HepG2 (cell line): ENCODE measurements around the gene ZMYND8. TPM values are rescaled to one million over a fixed set of nuclear protein-coding genes. Genes with fewer than 3 reads are reported as not detected.
A peak's percentile ranks its signal among the peaks of the same experiment; 100 is the strongest.

Source experiments
- ATAC-seq: fragments of 200-7000 bp; cut with Tn5 transposase; 3 replicates; pipeline ENCODE4 v1.9.1; 2020; ENCODE audit warnings: mild to moderate bottlenecking, moderate library complexity
- BruUV-seq: library from RNA; stranded (reverse); fragments of 400-500 nt; replicated peaks from 2 replicates; lab custom pipeline; 2021; lab: Mats Ljungman, UMichigan
- CTCF ChIA-PET: fragments of 300-600 bp; formaldehyde crosslinking; extraction: SDS; loops from one replicate; lab custom pipeline; 2021; ENCODE audit warnings: low total read pairs, inconsistent platforms, low intra/inter-chr PET ratio; lab: Yijun Ruan, JAX
- POLR2A ChIA-PET: fragments of 350-600 bp; sonication (Branson Sonifier 250); formaldehyde crosslinking; loops from one replicate; lab custom pipeline; 2020; ENCODE audit warnings: antibody characterized with exemption, inconsistent platforms; lab: Yijun Ruan, JAX
- DNase-seq: peaks from one replicate; pipeline ENCODE4 v3.0.0-alpha.2; 2015; ENCODE audit warnings: low spot score
- FAIRE-seq: peaks from 3 replicates; lab custom pipeline; 2011; peaks lifted over from hg19 to GRCh38; lab: Jason Lieb, UNC
- H2AFZ ChIP-seq: one replicate; pipeline ENCODE4 v1.6.1; 2011; ENCODE audit warnings: low read length, inconsistent platforms
- H3K27ac ChIP-seq: fragments of 300-600 bp; 3 replicates; pipeline ENCODE4 v1.8.0; 2011; ENCODE audit warnings: mixed run types, mild to moderate bottlenecking, mixed read lengths, low read length, inconsistent platforms; ENCODE audit not compliant: insufficient read depth; ENCODE audit errors: extremely low read length
- H3K27me3 ChIP-seq, 2 experiments: fragments of 200-600 bp in 1 of 2; 2 replicates in 1 of 2; 3 replicates in 1 of 2; pipeline versions ENCODE4 v1.6.0 to v1.8.0; 2011; ENCODE audit warnings: low read length in 2 of 2, mild to moderate bottlenecking in 2 of 2, moderate library complexity in 2 of 2, inconsistent platforms in 1 of 2; ENCODE audit not compliant: insufficient read depth in 2 of 2, control insufficient read depth in 1 of 2
- H3K36me3 ChIP-seq, 2 experiments: fragments of 200-600 bp in 1 of 2; replicated peaks in 1 of 2; 2 replicates in 1 of 2; 3 replicates in 1 of 2; pipeline versions ENCODE4 v1.5.1 to v1.8.0; 2011; ENCODE audit warnings: low read length in 2 of 2, inconsistent platforms in 1 of 2; ENCODE audit not compliant: insufficient read depth in 2 of 2, control insufficient read depth in 1 of 2
- H3K4me1 ChIP-seq: 2 replicates; pipeline ENCODE4 v1.5.1; 2012; ENCODE audit warnings: low read length, inconsistent platforms; ENCODE audit not compliant: insufficient read depth
- H3K4me2 ChIP-seq: 2 replicates; pipeline ENCODE4 v1.6.0; 2011; ENCODE audit warnings: low read depth, low read length, inconsistent platforms
- H3K4me3 ChIP-seq, 3 experiments: fragments of 200-600 bp in 1 of 3; sonication (generic), shearing (Covaris generic) in 1 of 3; replicated peaks in 1 of 3; 2 replicates each; pipeline ENCODE4 v1.5.1; 2011 to 2016; ENCODE audit warnings: low read length in 3 of 3, inconsistent platforms in 2 of 3, low read depth in 2 of 3, mild to moderate bottlenecking in 2 of 3, control low read depth in 1 of 3, mixed read lengths in 1 of 3; ENCODE audit not compliant: insufficient read depth in 1 of 3
- H3K79me2 ChIP-seq: one replicate; pipeline ENCODE4 v1.6.1; 2011; ENCODE audit warnings: low read length, inconsistent platforms; ENCODE audit not compliant: insufficient read depth
- H3K9ac ChIP-seq: 2 replicates; pipeline ENCODE4 v1.6.0; 2011; ENCODE audit warnings: mild to moderate bottlenecking, low read depth, low read length, inconsistent platforms; ENCODE audit not compliant: insufficient read depth
- H3K9me3 ChIP-seq: 2 replicates; pipeline ENCODE4 v1.5.1; 2012; ENCODE audit warnings: mild to moderate bottlenecking, low read length
- H4K20me1 ChIP-seq: 2 replicates; pipeline ENCODE4 v1.6.0; 2011; ENCODE audit warnings: inconsistent platforms, mild to moderate bottlenecking, low read length, moderate library complexity; ENCODE audit not compliant: insufficient read depth
- CENPX ChIP-seq: sonication (generic); formaldehyde crosslinking; IDR thresholded peaks from 2 replicates; pipeline ENCODE4 v1.9.0; 2021; ENCODE audit warnings: mild to moderate bottlenecking, missing genetic modification reagents, moderate library complexity
- POLR2AphosphoS5 ChIP-seq: IDR thresholded peaks from 2 replicates; pipeline ENCODE4 v1.6.1; 2012; ENCODE audit warnings: low read depth, low read length
- RBM22 ChIP-seq: fragments of 200-400 bp; formaldehyde crosslinking; optimal IDR thresholded peaks from 2 replicates; pipeline ENCODE3; 2017; ENCODE audit warnings: mild to moderate bottlenecking, low read length, moderate library complexity
- ZNF75D ChIP-seq: sonication (generic); formaldehyde crosslinking; IDR thresholded peaks from 2 replicates; pipeline ENCODE4 v1.8.1; 2023; ENCODE audit warnings: missing genetic modification reagents, mild to moderate bottlenecking, borderline replicate concordance
- ZZZ3 ChIP-seq: sonication (generic); formaldehyde crosslinking; IDR thresholded peaks from 2 replicates; pipeline ENCODE4 v1.4.0; 2020; ENCODE audit warnings: missing genetic modification reagents, mild to moderate bottlenecking, borderline replicate concordance
- WGBS: methylation state at CpG from one replicate; pipeline ENCODE4 v1.1.6; 2017; ENCODE audit warnings: low lambda C conversion rate; 5-methylcytosine and 5-hydroxymethylcytosine counted together
- in situ Hi-C: cut with HindIII; loops from 2 replicates; pipeline ENCODE4 v1.10.0; 2017; ENCODE audit warnings: low pct_unique_long_range_greater_than_20kb; ENCODE audit not compliant: extremely low pct_ligation_motif_present
- intact Hi-C: fragments of 100-400 bp; cut with micrococcal nuclease; formaldehyde crosslinking; loops from one replicate; pipeline ENCODE4 v1.10.0; 2022; ENCODE audit not compliant: unreplicated experiment
- polyA plus RNA-seq, 8 experiments: library from polyadenylated mRNA; depleted of rRNA in 3 of 8; stranded (reverse) in 7 of 8; unstranded in 1 of 8; fragments of >200 nt; fragmentation: Illumina TruSeq in 4 of 8; extraction: Trizol in 4 of 8; gene quantifications; 2 replicates each; pipeline versions ENCODE4 v1.2.1 to v1.2.3, GENCODE V29; 2011 to 2016; ENCODE audit warnings: low read depth in 4 of 8, missing spikeins in 1 of 8, mixed read lengths in 1 of 8; ENCODE audit not compliant: insufficient read depth in 1 of 8
- total RNA-seq, 5 experiments: library from RNA; depleted of rRNA; stranded (reverse); fragments of >200 nt; fragmentation: Illumina TruSeq; extraction: Trizol; gene quantifications; 2 replicates each; pipeline ENCODE4 v1.2.3, GENCODE V29; 2016; ENCODE audit warnings: low read depth in 1 of 5
- TF ChIP-seq, protein P1 (sequence below): sonication (generic); formaldehyde crosslinking; IDR thresholded peaks from 2 replicates; pipeline ENCODE4 v1.5.0; 2020; ENCODE audit warnings: mild to moderate bottlenecking, missing genetic modification reagents, moderate library complexity
- TF ChIP-seq, protein P2 (sequence below): sonication (generic); formaldehyde crosslinking; IDR thresholded peaks from 2 replicates; pipeline ENCODE4 v1.4.0; 2020; ENCODE audit warnings: mild to moderate bottlenecking, missing genetic modification reagents, borderline replicate concordance

ZMYND8 gene
- total and polyA plus RNA-seq, 2 of the 13 experiments (the other 11 are each of a cell fraction or from before 2014, with no cell fraction given) = 53.9 to 84.7 TPM

DNA sequence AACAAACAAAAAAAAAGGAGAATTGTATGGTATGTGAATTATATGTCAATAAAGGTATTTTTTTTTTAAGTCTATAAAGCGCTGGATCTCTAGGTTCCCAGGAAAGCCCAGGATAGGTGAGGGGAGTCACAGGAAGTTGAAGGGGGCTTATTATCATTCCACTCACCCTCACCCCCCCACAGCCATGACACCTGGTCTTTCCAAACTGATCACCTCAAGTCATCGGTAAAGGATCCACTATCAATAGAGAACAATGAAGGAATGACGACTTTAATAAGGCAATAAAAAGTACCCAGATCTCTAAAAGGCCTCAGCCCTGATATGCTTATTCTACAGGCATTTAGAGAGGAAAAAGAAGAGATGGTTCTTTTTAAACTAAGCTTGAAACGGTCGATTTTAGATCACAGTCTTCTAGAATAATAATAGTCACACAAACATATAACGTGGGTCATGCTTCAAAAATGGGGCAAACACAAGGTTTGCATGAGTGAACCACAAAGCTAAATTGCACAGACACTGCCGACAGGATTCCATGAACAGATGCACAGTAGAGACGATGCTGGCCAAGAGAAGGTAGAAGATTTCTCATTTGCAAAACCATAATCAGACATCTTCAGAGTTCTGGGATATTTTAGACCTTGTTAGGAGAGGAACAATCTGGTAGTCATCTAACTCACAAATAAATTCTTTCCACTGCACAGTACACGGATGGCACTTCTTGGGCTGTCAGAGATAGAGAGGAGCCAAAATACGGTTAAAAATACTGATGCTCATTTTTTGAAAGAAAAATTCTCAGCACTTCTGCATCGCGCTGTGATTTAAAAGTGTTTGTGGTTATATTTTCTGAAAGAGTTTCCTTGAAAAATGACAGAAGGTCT is 21.0 kb downstream of the ZMYND8 start:
- TF ChIP-seq ZNF75D (CRISPR knock-in tag) (0 out of 2 replicates have a peak, but pooled peaks have one; percentile 48), CENPX (no peak), RBM22 (peak; percentile 65), POLR2AphosphoS5 (peak; percentile 12; the same call in 1 of the 2 replicates), ZZZ3 (CRISPR knock-in tag) (0 out of 2 replicates have a peak, but pooled peaks have one; percentile 42)
- TF ChIP-seq, protein P1, sequence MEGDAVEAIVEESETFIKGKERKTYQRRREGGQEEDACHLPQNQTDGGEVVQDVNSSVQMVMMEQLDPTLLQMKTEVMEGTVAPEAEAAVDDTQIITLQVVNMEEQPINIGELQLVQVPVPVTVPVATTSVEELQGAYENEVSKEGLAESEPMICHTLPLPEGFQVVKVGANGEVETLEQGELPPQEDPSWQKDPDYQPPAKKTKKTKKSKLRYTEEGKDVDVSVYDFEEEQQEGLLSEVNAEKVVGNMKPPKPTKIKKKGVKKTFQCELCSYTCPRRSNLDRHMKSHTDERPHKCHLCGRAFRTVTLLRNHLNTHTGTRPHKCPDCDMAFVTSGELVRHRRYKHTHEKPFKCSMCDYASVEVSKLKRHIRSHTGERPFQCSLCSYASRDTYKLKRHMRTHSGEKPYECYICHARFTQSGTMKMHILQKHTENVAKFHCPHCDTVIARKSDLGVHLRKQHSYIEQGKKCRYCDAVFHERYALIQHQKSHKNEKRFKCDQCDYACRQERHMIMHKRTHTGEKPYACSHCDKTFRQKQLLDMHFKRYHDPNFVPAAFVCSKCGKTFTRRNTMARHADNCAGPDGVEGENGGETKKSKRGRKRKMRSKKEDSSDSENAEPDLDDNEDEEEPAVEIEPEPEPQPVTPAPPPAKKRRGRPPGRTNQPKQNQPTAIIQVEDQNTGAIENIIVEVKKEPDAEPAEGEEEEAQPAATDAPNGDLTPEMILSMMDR (CRISPR knock-in tag) = no peak
- TF ChIP-seq, protein P2, sequence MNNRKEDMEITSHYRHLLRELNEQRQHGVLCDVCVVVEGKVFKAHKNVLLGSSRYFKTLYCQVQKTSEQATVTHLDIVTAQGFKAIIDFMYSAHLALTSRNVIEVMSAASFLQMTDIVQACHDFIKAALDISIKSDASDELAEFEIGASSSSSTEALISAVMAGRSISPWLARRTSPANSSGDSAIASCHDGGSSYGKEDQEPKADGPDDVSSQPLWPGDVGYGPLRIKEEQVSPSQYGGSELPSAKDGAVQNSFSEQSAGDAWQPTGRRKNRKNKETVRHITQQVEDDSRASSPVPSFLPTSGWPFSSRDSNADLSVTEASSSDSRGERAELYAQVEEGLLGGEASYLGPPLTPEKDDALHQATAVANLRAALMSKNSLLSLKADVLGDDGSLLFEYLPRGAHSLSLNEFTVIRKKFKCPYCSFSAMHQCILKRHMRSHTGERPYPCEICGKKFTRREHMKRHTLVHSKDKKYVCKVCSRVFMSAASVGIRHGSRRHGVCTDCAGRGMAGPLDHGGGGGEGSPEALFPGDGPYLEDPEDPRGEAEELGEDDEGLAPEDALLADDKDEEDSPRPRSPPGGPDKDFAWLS (CRISPR knock-in tag) = 0 out of 2 replicates have a peak, but pooled peaks have one; percentile 71
- Histone ChIP-seq H4K20me1 (peaks cover 93% of the 10 kb centered on the region), H3K36me3 (peaks cover 44 to 73% of the 10 kb centered on the region in 2 experiments), H3K79me2 (peaks cover 99% of the 10 kb centered on the region), H3K27ac (peak overlapping the region; percentile 57), H3K27me3 (no peaks in the 10 kb centered on the region), H3K4me3 (no peak overlapping the region), H3K4me1 (peaks cover 97% of the 10 kb centered on the region), H3K9ac (no peak overlapping the region), H3K4me2 (no peak overlapping the region), H3K9me3 (no peaks in the 10 kb centered on the region), H2AFZ (no peak overlapping the region)
- ChIA-PET CTCF (interaction anchor here (0.9 kb wide), 1 partner anchor 49 kb away, joined by 3 read pairs; no protein-coding TSS in a partner anchor), POLR2A (interaction anchor here (1.2 to 23.7 kb wide), 2 partner anchors 8 to 22 kb away, joined by 3 to 624 read pairs; partner anchors contain the start of gene ZMYND8)
- no peak for ATAC-seq
- no peak for DNase-seq
- BruUV-seq = TSS peak; percentile 35
- in situ Hi-C loops (no loop called here), intact Hi-C loops (loop anchor here (2.0 kb wide), 1 partner anchor 15 kb away; no protein-coding TSS in a partner anchor)
- FAIRE-seq = no peak
- 93% methylated on average over 12 of the region's 12 CpGs for WGBS
